ENCODE data around the gene POC1A. TPM values are rescaled to one million over a fixed set of nuclear protein-coding genes. Genes with fewer than 3 reads are reported as not detected.

POC1A gene
- total and polyA plus RNA-seq, 2 of the 8 experiments (the other 6 are each of a cell fraction or from before 2014, with no cell fraction given), result 35.7 to 39.2 TPM

DNA sequence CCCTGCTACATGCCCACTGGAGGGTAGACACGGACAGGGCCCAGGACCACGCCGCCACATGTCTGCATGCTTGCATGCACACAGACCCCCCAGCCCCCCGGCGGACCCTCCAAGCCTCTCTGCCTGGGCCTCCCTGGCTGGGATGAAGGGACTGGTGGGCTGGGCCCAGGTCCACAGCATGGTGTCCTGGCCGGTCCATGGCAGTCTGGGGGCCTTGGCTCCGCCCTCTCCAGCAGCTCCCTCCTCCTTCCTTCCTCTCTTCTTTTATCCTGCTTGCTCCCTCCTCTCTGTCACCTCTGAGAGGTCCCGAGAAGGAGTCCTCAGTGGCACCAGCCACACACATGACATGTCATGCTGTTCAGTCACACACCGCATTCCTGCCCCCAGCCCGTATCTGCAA is 122.3 kb downstream of the POC1A start:
- Histone ChIP-seq H2BK15ac (ENCODE audit: low read length) (no peak overlapping the region), H3K79me2 (ENCODE audit: control insufficient read depth in 1 of 2, insufficient read depth in 2 of 2, low read length in 2 of 2) (no peaks in the 10 kb centered on the region), H3K79me1 (ENCODE audit: low read depth, low read length) (no peaks in the 10 kb centered on the region), H2AK5ac (ENCODE audit: low read depth, low read length) (no peak overlapping the region), H3K4me1 (replicated peaks in 1 of 4; ENCODE audit: control insufficient read depth in 3 of 4, insufficient read depth in 4 of 4, low read length in 3 of 4) (peaks cover 0 to 2% (median 0%) of the 10 kb centered on the region in 4 experiments; a peak in 2 of 7 replicates), H3K27ac (ENCODE audit: low read depth, low read length) (no peak overlapping the region), H4K8ac (ENCODE audit: extremely low read depth, insufficient read depth, low read length) (no peak overlapping the region), H2BK20ac (ENCODE audit: low read length) (no peak overlapping the region), H3K23ac (ENCODE audit: insufficient read length) (no peak overlapping the region), H4K5ac (ENCODE audit: insufficient read length, low read depth, low read length) (no peak overlapping the region), H3K56ac (replicated peaks; ENCODE audit: insufficient read length, low read depth, low read length) (no peak overlapping the region), H3K4me2 (ENCODE audit: insufficient read depth in 1 of 2, low read depth in 2 of 2, low read length in 2 of 2) (no peak overlapping the region), H3K4me3 (ENCODE audit: extremely low read depth in 1 of 4, insufficient read depth in 2 of 4, low read depth in 3 of 4, low read length in 4 of 4) (no peak overlapping the region), H2BK120ac (replicated peaks; ENCODE audit: low read depth, low read length) (no peak overlapping the region), H3K18ac (ENCODE audit: extremely low read depth, low read length) (no peak overlapping the region), H4K20me1 (replicated peaks in 1 of 2; ENCODE audit: control insufficient read depth in 1 of 2, insufficient read depth in 2 of 2, low read length in 2 of 2) (no peaks in the 10 kb centered on the region), H2BK5ac (ENCODE audit: low read depth, low read length) (no peak overlapping the region), H3K9me3 (ENCODE audit: insufficient read depth in 2 of 2, low read depth in 1 of 2, low read length in 1 of 2) (no peaks in the 10 kb centered on the region), H3K23me2 (ENCODE audit: low read depth, low read length) (no peaks in the 10 kb centered on the region), H2AFZ (ENCODE audit: low read length) (no peak overlapping the region), H4K91ac (replicated peaks; ENCODE audit: insufficient read length, low read length) (no peak overlapping the region), H3K14ac (ENCODE audit: insufficient read length) (no peak overlapping the region), H3K4ac (replicated peaks; ENCODE audit: insufficient read length, low read depth, low read length) (no peak overlapping the region), H3K27me3 (replicated peaks in 1 of 4; ENCODE audit: control insufficient read depth in 3 of 4, extremely low read depth in 1 of 4, insufficient read depth in 3 of 4, low read length in 3 of 4) (no peaks in the 10 kb centered on the region), H3K9ac (replicated peaks in 1 of 4; ENCODE audit: extremely low read depth in 1 of 4, low read depth in 3 of 4, low read length in 3 of 4) (no peak overlapping the region), H2BK12ac (ENCODE audit: low read depth, low read length) (peak overlapping the region; percentile 68; the same call in 1 of the 2 replicates), H3K36me3 (ENCODE audit: control insufficient read depth in 2 of 4, insufficient read depth in 4 of 4, low read length in 3 of 4) (no peaks in the 10 kb centered on the region)
- no peak for DNase-seq (ENCODE audit: low read depth in 1 of 2, low spot score in 2 of 2)
- no peak for TF ChIP-seq SAP30 (IDR thresholded peaks at IDR 0.05; ENCODE audit: insufficient read depth, insufficient replicate concordance, low read length)
- 91% methylated on average over 10 of the region's 10 CpGs; no CpG with 5 or more reads in 1 of the 2 experiments for WGBS, 2 experiments (ENCODE audit: extremely low coverage in 1 of 2, insufficient coverage in 1 of 2, insufficient read length in 1 of 2, insufficient replicate concordance in 2 of 2, low coverage in 1 of 2, low lambda C conversion rate in 2 of 2, missing lambda C conversion rate in 1 of 2)
- POLR2A ChIA-PET (ENCODE audit: partially characterized antibody), result interaction anchor here (0.7 to 2.0 kb wide), 7 partner anchors 9 to 381 kb away, joined by 3 to 6 read pairs (median 3); partner anchors contain the start of gene PCBP4
- CTCF ChIA-PET (ENCODE audit: partially characterized antibody), result interaction anchor here (1.2 to 9.4 kb wide), 15 partner anchors 9 to 113 kb away, joined by 3 to 124 read pairs (median 9); partner anchors contain the start of gene DUSP7
- FAIRE-seq, result no peak

All from H1 (cell line).